HepG2 (cell line): ENCODE measurements around the gene PBX4. TPM values are rescaled to one million over a fixed set of nuclear protein-coding genes. Genes with fewer than 3 reads are reported as not detected.
A peak's percentile ranks its signal among the peaks of the same experiment; 100 is the strongest.

Experiments
- HINFP ChIP-seq: sonication (generic); formaldehyde crosslinking; IDR thresholded peaks from 2 replicates; pipeline ENCODE4 v1.4.0; 2020; ENCODE audit warnings: low read depth, mild to moderate bottlenecking, missing genetic modification reagents
- HOXA9 ChIP-seq: sonication (generic); formaldehyde crosslinking; IDR thresholded peaks from 2 replicates; pipeline ENCODE4 v1.8.1; 2022; ENCODE audit warnings: missing genetic modification reagents, mild to moderate bottlenecking, moderate library complexity, borderline replicate concordance
- RFX3 ChIP-seq: IDR thresholded peaks from 2 replicates; pipeline ENCODE4 v1.6.1; 2016; ENCODE audit warnings: missing biosample characterization, missing genetic modification reagents
- SMARCC2 ChIP-seq: fragments of 450-650 bp; IDR thresholded peaks from 2 replicates; pipeline ENCODE4 v1.6.1; 2017; ENCODE audit warnings: antibody characterized with exemption, mild to moderate bottlenecking
- SNAI1 ChIP-seq: sonication (generic); formaldehyde crosslinking; IDR thresholded peaks from 2 replicates; pipeline ENCODE4 v1.5.0; 2020; ENCODE audit warnings: mild to moderate bottlenecking, missing genetic modification reagents, borderline replicate concordance
- SOX6 ChIP-seq, 2 experiments: fragments of 450-650 bp in 1 of 2; sonication (generic) in 1 of 2; formaldehyde crosslinking in 1 of 2; IDR thresholded peaks; 2 replicates each; pipeline versions ENCODE4 v1.4.0 to v1.6.1; 2017 to 2020; ENCODE audit warnings: antibody characterized with exemption in 1 of 2, mild to moderate bottlenecking in 1 of 2, missing genetic modification reagents in 1 of 2
- TFAP4 ChIP-seq: sonication (generic); IDR thresholded peaks from 2 replicates; pipeline ENCODE4 v1.6.1; 2016; ENCODE audit warnings: low read depth, borderline replicate concordance
- THAP9 ChIP-seq: sonication (generic); formaldehyde crosslinking; IDR thresholded peaks from 2 replicates; pipeline ENCODE4; 2020; ENCODE audit warnings: missing genetic modification reagents, mild to moderate bottlenecking, borderline replicate concordance
- ZFP62 ChIP-seq: sonication (generic); formaldehyde crosslinking; IDR thresholded peaks from 2 replicates; pipeline ENCODE4 v1.4.0; 2020; ENCODE audit warnings: missing genetic modification reagents
- ZNF10 ChIP-seq: sonication (generic); formaldehyde crosslinking; IDR thresholded peaks from 2 replicates; pipeline ENCODE4 v1.4.0; 2020; ENCODE audit warnings: mild to moderate bottlenecking, low read depth, missing genetic modification reagents, borderline replicate concordance
- ZNF18 ChIP-seq: sonication (generic); formaldehyde crosslinking; IDR thresholded peaks from 2 replicates; pipeline ENCODE4 v1.8.0; 2022; ENCODE audit warnings: mild to moderate bottlenecking, missing genetic modification reagents; ENCODE audit not compliant: insufficient replicate concordance
- ZNF280D ChIP-seq: sonication (generic); formaldehyde crosslinking; IDR thresholded peaks from 2 replicates; pipeline ENCODE4 v1.5.1; 2020; ENCODE audit warnings: mild to moderate bottlenecking, missing genetic modification reagents
- ZNF496 ChIP-seq: sonication (generic); formaldehyde crosslinking; IDR thresholded peaks from 2 replicates; pipeline ENCODE4 v1.8.1; 2023; ENCODE audit warnings: mild to moderate bottlenecking, moderate library complexity, missing genetic modification reagents; ENCODE audit not compliant: insufficient replicate concordance
- ZNF503 ChIP-seq: sonication (generic); formaldehyde crosslinking; IDR thresholded peaks from 2 replicates; pipeline ENCODE4 v1.4.0; 2020; ENCODE audit warnings: missing genetic modification reagents
- polyA plus RNA-seq, 8 experiments: library from polyadenylated mRNA; depleted of rRNA in 3 of 8; stranded (reverse) in 7 of 8; unstranded in 1 of 8; fragments of >200 nt; fragmentation: Illumina TruSeq in 4 of 8; extraction: Trizol in 4 of 8; gene quantifications; 2 replicates each; pipeline versions ENCODE4 v1.2.1 to v1.2.3, GENCODE V29; 2011 to 2016; ENCODE audit warnings: low read depth in 4 of 8, missing spikeins in 1 of 8, mixed read lengths in 1 of 8; ENCODE audit not compliant: insufficient read depth in 1 of 8
- total RNA-seq, 5 experiments: library from RNA; depleted of rRNA; stranded (reverse); fragments of >200 nt; fragmentation: Illumina TruSeq; extraction: Trizol; gene quantifications; 2 replicates each; pipeline ENCODE4 v1.2.3, GENCODE V29; 2016; ENCODE audit warnings: low read depth in 1 of 5

The PBX4 gene
- total and polyA plus RNA-seq, 2 of the 13 experiments (the other 11 are each of a cell fraction or from before 2014, with no cell fraction given), result not detected

- TF ChIP-seq RFX3 (CRISPR knock-in tag) (no peak), SMARCC2 (no peak), SOX6 (IDR thresholded peaks at IDR 0.05) (no peak), SOX6 (CRISPR knock-in tag; IDR thresholded peaks at IDR 0.05) (peak; percentile 53; the same call in 1 of the 2 replicates), SNAI1 (CRISPR knock-in tag) (no peak), ZNF18 (peak; percentile 43), HINFP (CRISPR knock-in tag) (peak; percentile 98), ZNF10 (no peak), HOXA9 (CRISPR knock-in tag) (no peak), TFAP4 (peak; percentile 47; the same call in 1 of the 2 replicates), ZNF503 (CRISPR knock-in tag) (peak; percentile 26; the same call in 1 of the 2 replicates), THAP9 (CRISPR knock-in tag) (peak; percentile 100), ZFP62 (CRISPR knock-in tag) (no peak), ZNF280D (CRISPR knock-in tag) (no peak; the same call in 1 of the 2 replicates), ZNF496 (no peak)
These were observed 102.6 kb downstream of the PBX4 start, which contains the start of gene NDUFA13 (continued) for GRCh38 chr19:19515642-19516519.
